KOPT-K1 (cell line): ENCODE data around the gene NKPD1.

Source experiments
- H3K27ac ChIP-seq: fragments of 200-600 bp; sonication (generic); 2 replicates; pipeline ENCODE4 v1.5.1; 2016; ENCODE audit warnings: antibody characterized with exemption, mild to moderate bottlenecking, low read depth, low read length; ENCODE audit not compliant: poor library complexity, severe bottlenecking
- H3K36me3 ChIP-seq: fragments of 200-600 bp; sonication (generic); 2 replicates; pipeline ENCODE4 v1.5.1; 2017; ENCODE audit warnings: antibody characterized with exemption, mild to moderate bottlenecking, low read length, moderate library complexity; ENCODE audit not compliant: insufficient read depth
- H3K9me3 ChIP-seq: fragments of 200-600 bp; sonication (generic); 2 replicates; pipeline ENCODE4 v1.5.1; 2017; ENCODE audit warnings: antibody characterized with exemption, low read length, mild to moderate bottlenecking; ENCODE audit not compliant: insufficient read depth, poor library complexity, severe bottlenecking

Gene NKPD1

GRCh38 chr19:45179072-45179891 lies 18.5 kb upstream of the NKPD1 start:
- Histone ChIP-seq H3K36me3 (peaks cover 3% of the 10 kb centered on the region; the same call in 1 of the 2 replicates), H3K27ac (peak overlapping the region; percentile 48), H3K9me3 (no peaks in the 10 kb centered on the region)

GRCh38 chr19:45178262-45179071 lies 17.7 kb upstream of the NKPD1 start, which contains the start of gene BLOC1S3:
Gene BLOC1S3, plus strand, starts transcription at chr19:45178784. Its CDS starts 513 bp downstream, at chr19:45179297.
- H3K27ac ChIP-seq: peak within 1 kb of the TSS; percentile 57
- H3K9me3 ChIP-seq: no peaks in the 10 kb centered on the region
- H3K36me3 ChIP-seq: peaks cover 3% of the 10 kb centered on the region; the same call in 1 of the 2 replicates

- H3K36me3 ChIP-seq: peaks cover 3% of the 10 kb centered on the region; the same call in 1 of the 2 replicates
- H3K9me3 ChIP-seq: no peaks in the 10 kb centered on the region
- peak within 1 kb of the TSS; percentile 57 for H3K27ac ChIP-seq
These were observed 17.1 kb upstream of the NKPD1 start, which contains the start of gene TRAPPC6A for GRCh38 chr19:45177817-45178261. Gene TRAPPC6A, minus strand, starts transcription at chr19:45178237. Its CDS starts 19 bp downstream, at chr19:45178218.

GRCh38 chr19:45175515-45176345 lies 14.9 kb upstream of the NKPD1 start:
- Histone ChIP-seq H3K27ac (no peak overlapping the region), H3K9me3 (no peaks in the 10 kb centered on the region), H3K36me3 (no peaks in the 10 kb centered on the region)

GRCh38 chr19:45173816-45174215 lies 13.0 kb upstream of the NKPD1 start:
- Histone ChIP-seq H3K9me3 (no peaks in the 10 kb centered on the region), H3K27ac (no peak overlapping the region), H3K36me3 (no peaks in the 10 kb centered on the region)

- no peaks in the 10 kb centered on the region for H3K36me3 ChIP-seq
- no peaks in the 10 kb centered on the region for H3K9me3 ChIP-seq
- peak overlapping the region; percentile 57 for H3K27ac ChIP-seq
These were observed 11.9 kb upstream of the NKPD1 start for GRCh38 chr19:45172611-45173208.

- no peaks in the 10 kb centered on the region for H3K9me3 ChIP-seq
- H3K36me3 ChIP-seq: no peaks in the 10 kb centered on the region
- H3K27ac ChIP-seq: peak overlapping the region; percentile 57
These were observed 11.4 kb upstream of the NKPD1 start for GRCh38 chr19:45172173-45172572.

- peak overlapping the region; percentile 57 for H3K27ac ChIP-seq
- H3K9me3 ChIP-seq: no peaks in the 10 kb centered on the region
These were observed 10.4 kb upstream of the NKPD1 start for GRCh38 chr19:45171211-45171623.

GRCh38 chr19:45170146-45171106 lies 9.6 kb upstream of the NKPD1 start:
- Histone ChIP-seq H3K36me3 (no peaks in the 10 kb centered on the region), H3K27ac (peak overlapping the region; percentile 57), H3K9me3 (no peaks in the 10 kb centered on the region)

More at GRCh38 chr19:45171211-45171623, 10.4 kb upstream of the NKPD1 start:
- no peaks in the 10 kb centered on the region for H3K36me3 ChIP-seq

GRCh38 chr19:45169602-45170001 lies 8.8 kb upstream of the NKPD1 start:
- H3K9me3 ChIP-seq: no peaks in the 10 kb centered on the region
- no peak overlapping the region for H3K27ac ChIP-seq
- H3K36me3 ChIP-seq: no peaks in the 10 kb centered on the region

GRCh38 chr19:45168767-45169351 lies 8.1 kb upstream of the NKPD1 start:
- H3K27ac ChIP-seq: no peak overlapping the region
- no peaks in the 10 kb centered on the region for H3K9me3 ChIP-seq
- H3K36me3 ChIP-seq: no peaks in the 10 kb centered on the region

- no peaks in the 10 kb centered on the region for H3K9me3 ChIP-seq
- no peaks in the 10 kb centered on the region for H3K36me3 ChIP-seq
- no peak overlapping the region for H3K27ac ChIP-seq
These were observed 6.0 kb upstream of the NKPD1 start for GRCh38 chr19:45166723-45167252.
